NT2/D1 (cell line): Measurements from ENCODE around the gene FAM53B.

ENCODE experiments used
- SUZ12 ChIP-seq: IDR thresholded peaks from 2 replicates; pipeline ENCODE4 v1.6.1; 2011; ENCODE audit not compliant: insufficient read length, insufficient read depth; ENCODE audit errors: extremely low read depth
- YY1 ChIP-seq: IDR thresholded peaks from 2 replicates; pipeline ENCODE4 v1.6.1; 2011; ENCODE audit not compliant: insufficient read length, insufficient read depth
- ZNF274 ChIP-seq: IDR thresholded peaks from 2 replicates; pipeline ENCODE4 v1.6.1; 2011; ENCODE audit warnings: mild to moderate bottlenecking, low read depth, low read length

- TF ChIP-seq YY1 (no peak), ZNF274 (no peak), SUZ12 (no peak)
These were observed 78.6 kb downstream of the FAM53B start for GRCh38 chr10:124665558-124665957.
